NCI-H524 treated with DMSO at 0.1 percent for 48 hours (cell line): ENCODE data around the gene SMOC1.

Experiments
- DNase-seq: peaks from one replicate; lab custom pipeline; 2025; lab: John Stamatoyannopoulos, UW

The SMOC1 gene

DNA sequence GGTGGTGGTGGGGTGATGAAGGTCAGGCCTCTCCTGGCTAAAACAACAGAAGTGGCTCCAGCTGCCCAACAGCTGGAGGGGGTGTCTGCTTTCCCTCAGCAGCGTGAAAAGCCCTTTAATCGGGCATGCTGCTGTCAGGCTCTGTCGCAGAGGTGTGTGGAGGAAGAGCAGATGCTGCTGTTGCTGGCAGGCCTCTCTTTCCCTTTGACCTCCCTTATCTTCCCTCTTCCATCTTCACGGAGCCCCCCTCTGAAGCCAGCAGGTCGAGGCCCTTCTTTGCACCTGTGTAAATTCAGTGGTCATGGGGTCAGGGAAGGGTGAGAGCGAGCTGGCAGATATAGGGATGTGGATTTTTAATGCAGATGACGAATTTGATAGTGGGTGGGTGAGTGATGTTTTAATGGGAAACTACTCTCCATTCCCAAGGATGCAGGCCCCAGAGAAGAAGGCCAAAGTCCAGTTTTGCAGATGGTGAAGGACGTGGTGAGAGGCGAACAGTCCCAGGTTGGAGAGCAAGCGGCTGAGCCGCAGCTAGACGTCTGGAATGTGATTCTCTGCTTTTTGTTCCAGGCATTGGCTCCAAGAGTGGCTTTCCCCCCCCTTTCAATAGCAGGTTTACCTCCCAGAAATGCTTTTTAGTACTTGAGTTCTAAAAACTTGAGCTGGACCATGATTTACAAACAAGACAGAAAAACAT, 64.0 kb downstream of the SMOC1 start:
- no peak for DNase-seq

DNA sequence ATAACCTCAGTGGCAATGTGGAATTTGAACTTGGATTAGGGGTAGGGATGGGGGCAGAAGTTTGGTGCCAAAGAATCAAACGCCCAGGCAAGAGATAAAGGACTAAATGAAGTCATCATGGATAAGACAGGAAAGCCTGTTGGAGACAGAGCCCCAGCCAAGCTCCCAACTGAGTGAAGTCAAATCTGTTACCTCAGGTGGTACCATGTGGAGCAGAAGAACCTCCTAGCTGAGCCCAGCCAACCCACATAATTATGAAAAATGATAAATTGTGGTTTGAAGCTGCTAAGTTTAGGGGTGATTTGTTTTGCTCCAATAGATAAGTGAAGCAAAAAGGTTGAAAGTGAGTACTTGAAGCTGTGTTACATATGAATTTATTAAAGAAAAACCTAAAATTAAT, 66.1 kb downstream of the SMOC1 start:
- no peak for DNase-seq

DNA sequence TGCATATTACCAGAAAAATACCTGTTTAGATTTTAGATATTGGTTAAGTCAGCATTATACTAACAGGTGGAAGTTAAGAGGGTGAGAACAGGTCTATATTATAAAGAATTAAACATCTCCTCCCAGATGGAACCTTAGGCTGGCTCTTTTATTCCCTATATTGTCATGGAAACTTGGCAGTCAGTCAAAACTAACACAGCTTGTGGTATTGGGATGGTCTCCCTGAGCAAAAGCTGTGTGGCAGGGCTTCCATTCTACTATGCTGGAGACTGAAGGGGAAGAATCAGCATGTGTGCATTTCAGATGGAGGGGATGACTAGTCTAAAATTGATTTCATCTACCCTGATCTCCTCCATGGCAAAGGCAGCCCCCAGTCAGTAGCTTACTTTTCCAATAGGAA, 66.7 kb downstream of the SMOC1 start:
- DNase-seq = no peak

DNA sequence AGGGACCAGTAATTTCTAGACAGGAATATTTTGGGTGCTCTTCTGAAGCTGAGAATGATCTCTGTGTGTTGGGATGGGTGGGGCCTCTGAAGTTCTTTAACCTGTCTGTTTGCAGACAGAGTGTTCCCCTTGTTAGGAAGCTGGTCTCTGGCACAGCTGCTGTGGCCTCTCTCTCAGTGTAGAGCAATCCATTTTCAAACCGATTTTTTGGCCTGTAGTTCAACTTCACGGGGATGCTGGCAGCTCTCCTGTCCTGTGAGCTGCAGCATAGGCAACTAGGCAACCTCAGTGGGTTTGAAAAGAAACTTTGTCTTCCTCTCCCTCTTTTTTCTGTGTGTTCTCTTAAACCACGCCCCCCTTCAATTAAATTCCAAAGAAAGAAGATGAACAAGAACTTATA, 69.1 kb downstream of the SMOC1 start:
- DNase-seq = no peak

DNA sequence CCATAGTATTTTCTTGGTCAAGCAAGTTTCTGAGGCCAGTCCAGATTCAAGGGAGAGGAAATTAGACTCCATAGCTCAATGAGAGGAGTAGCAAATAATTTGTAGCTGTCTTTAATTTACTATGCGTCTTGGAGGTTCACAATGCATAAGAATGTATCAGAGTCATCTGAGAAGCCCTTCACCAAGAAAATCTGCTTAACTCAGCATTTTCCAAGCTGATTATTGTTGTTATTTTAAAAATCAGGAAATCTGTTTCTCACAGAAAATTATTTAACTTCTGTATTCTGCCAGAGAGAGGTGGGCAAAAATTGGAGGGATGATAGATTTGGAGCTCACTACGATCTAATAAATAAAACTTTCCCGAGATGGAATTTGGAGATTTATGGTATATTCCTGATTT, 72.0 kb downstream of the SMOC1 start:
- DNase-seq = no peak

DNA sequence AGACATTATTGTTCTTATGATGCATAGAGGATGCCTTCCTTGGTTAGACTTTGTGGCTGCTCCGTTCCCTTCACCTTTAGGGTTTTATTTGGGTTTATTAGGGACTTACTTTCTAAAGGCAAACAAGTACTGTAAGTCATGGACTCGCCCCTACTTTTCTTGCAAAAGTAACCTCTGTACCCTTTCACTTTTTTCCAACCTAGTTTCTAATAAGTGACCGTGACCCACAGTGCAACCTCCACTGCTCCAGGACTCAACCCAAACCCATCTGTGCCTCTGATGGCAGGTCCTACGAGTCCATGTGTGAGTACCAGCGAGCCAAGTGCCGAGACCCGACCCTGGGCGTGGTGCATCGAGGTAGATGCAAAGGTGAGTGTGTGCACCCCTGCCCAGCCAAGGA, 72.7 kb downstream of the SMOC1 start:
- no peak for DNase-seq

DNA sequence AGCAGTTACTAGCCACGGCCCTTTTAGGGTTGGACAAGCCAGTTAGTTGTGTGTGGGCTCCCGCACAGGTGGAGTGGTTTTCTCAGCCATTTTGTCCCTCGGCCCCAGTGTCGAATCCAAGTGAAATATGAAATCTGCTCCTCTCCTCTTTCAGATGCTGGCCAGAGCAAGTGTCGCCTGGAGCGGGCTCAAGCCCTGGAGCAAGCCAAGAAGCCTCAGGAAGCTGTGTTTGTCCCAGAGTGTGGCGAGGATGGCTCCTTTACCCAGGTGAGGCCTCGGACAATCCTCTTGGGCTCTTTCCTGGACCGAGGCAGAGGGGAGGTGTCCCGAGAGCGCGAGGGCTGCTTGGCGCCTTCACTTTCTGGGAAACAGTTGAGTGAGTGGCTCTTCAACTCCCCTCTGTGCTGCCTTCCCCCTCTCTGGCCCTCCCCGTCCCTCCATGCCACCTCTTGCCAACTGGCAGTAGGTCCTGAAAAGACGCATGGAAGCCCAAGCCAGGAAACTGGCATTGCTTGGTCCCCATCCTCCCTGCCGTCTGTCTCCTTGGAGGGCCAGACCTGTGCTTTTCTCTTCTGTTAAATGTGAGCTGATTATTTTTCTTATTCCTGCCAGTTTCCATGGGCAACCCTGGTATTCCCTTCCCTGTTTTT, 74.2 kb downstream of the SMOC1 start:
- DNase-seq = no peak

DNA sequence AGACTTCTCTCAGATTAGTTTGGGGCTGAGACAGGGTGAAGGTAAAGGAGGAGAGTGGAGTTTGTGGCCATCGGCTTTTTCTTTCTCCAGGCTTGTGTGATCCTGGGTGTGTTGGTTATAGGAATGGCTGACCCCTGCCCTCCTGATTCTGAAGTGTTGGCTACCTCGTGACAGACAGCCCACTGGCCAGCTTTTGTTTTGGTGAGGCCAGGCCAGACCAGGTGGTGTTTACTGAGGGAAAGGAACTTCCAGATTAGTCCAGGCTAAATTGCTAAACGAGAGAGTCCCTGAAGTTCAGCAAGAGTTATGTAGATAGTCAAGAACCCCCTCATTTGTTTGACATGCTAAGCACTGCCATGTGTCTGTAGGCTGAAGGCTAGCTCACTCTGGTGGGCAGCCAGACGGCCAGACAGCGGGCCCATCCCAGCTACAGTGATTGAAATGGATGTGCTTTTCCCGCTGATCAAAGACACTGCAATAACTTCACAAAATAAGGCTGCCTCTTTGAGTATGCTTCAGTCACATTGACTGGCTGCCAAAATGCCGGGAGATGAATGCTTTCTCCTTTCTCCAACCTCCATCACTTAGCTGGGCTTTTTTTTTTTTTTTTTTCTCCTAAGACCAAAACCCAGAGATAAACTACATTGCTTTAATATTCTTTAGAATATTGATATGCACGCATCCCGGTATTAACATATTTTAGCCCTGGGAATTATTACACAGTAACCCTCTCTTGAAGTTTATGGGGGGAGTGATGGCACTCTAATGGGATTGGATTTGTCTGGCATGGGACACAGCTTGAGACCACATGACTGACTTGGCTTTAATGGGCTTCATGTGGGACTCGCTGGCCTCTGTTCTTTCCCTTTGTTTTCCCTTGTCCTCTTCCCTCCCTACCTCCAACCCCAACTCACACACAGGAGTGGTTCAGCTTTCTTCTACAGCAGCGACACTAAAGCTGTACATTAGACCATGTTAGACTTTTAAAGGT, 76.9 kb downstream of the SMOC1 start:
- no peak for DNase-seq

DNA sequence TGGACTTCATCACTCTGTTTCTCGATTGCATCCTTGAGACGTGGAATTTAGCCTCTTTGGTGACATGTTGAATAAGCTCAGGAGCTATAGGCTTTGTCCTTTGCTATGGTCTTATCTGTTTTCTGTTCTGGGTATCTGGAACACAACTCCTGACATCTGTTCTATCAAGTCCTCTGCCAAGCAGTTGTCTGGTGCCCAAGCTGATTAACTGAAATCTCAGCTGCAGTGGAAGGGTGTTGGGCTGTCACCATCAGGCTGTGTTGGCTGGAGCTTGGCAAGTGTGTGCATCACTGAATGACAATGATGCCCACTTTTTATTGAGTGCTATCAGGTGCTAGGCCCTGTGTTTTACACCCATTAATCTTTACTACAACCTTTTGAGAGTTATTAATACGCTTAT, 77.8 kb downstream of the SMOC1 start:
- no peak for DNase-seq

DNA sequence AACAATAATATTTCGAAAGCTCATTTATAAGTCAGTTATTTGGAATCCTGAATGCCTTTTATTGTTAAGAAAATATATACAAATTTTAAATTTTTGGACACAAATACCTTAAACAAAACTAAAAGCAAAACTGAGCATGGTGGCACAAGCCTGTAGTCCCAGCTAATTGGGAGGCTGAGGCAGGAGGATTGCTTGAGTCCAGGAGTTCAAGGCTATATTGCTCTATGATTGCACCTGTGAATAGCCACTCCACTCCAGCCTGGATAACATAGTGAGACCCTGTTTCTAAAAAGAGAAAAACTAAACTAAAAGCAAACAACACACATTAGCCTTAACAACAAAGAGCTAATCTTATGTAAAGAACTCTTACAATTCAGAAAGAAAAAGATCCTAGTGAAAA, 78.8 kb downstream of the SMOC1 start:
- DNase-seq = no peak

DNA sequence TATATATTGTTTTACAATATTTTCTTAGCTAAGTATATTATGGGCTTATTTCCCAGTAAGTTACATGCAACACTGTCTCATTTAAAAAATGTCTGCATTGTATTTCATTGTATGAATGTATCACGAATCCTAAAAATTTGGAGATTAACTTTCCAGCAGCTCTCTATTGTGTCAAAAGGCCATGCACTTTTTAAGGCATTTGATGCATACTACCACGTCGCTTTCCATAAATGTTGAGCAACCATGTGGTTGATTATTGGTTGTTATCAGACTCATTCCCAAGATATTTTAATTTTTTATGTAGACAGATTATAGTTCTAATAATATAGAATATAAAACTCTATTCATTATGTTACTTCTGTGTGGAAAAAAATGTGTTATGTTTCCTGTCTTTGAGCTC, 79.9 kb downstream of the SMOC1 start:
- no peak for DNase-seq

DNA sequence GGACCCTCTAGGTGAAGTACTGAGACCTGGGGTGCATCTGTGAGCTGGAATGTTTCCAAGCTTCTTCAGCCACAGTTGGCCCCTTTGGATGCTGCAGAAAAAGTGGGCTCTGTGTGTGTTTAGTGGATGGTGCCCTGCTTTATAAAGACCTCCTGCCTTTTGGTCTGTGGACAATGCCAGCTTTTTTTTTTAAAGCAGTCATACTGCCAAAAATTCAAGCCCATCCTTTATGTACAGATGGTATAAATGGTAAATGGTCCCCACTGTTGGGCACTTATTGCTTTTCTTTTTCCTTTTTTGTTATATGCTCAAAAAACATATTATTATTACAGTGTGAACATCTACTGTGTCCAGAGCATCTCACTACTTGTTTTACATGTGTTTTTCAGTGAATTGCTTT, 81.1 kb downstream of the SMOC1 start:
- DNase-seq = no peak

DNA sequence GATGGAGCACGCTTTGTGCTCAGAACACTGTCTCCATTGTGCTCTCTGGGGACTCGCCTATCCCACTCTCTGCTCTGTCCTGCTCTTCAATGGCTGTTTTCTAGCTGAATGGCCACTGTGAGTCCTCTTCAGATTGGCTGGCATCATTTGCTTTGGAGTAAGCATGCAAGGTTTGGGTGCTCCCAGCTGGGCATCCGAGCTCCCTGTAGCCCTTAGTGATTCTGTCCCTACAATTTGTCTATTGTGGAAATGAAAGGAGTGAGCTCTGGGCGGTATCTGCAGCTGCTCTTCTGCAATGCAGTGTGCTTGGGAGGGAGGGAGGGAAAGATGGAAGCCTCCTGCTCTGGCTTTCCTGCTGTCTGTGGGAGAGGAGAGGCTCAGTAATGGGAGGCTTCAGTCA, 84.8 kb downstream of the SMOC1 start:
- no peak for DNase-seq

DNA sequence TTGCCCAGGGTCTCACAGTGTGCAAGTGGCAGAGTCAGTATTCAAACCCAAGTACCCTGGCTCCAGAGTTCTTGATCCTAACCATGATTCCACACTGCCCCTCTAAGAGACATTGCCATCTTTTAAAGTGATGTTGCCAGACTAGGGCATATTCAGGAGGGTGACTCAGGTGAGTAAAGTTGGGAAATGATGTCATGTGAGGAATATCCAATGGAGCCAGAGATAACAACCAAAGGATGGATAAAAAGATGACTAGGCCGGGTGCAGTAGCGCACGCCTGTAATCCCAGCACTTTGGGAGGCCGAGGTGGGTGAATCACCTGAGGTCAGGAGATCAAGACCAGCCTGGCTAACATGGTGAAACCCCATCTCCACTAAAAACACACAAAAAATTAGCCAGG, 85.6 kb downstream of the SMOC1 start:
- no peak for DNase-seq

DNA sequence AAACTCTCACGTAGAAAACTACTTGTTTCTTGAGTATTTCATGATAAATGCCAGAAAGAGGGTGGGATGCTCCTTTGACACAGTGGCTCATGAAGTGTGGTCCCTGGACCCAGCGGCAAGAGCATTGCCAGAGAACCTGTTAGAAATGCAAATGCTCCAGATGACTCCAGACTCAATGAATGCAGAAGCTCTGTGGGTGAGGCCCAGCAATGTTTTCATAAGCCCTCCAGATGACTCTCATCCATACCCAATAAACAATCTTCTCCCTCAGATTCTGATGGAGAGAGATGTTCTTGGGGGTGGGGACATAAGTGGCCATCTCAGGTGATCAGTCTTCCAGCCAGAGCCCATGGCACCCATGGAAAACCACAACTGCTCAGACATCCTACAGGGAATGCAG, 88.9 kb downstream of the SMOC1 start:
- DNase-seq = no peak

DNA sequence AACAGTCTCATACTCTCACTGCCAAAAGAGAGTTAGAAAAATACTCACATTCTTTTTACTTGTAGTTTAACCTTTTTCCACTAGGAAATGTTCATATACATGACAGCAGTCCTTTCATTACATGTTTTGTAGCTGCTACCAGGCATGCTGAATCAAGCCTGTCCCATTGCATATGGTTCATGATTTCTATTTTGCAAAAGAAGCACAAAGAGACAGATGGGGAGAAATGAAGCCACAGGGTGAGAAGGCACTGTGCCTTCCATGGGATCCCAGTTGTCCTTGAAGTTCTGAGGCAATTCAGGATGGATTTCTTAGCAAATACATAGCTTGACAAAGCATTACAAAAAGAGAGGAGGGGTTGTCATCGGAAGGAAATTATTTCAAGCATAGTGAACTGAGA, 89.5 kb downstream of the SMOC1 start:
- no peak for DNase-seq

DNA sequence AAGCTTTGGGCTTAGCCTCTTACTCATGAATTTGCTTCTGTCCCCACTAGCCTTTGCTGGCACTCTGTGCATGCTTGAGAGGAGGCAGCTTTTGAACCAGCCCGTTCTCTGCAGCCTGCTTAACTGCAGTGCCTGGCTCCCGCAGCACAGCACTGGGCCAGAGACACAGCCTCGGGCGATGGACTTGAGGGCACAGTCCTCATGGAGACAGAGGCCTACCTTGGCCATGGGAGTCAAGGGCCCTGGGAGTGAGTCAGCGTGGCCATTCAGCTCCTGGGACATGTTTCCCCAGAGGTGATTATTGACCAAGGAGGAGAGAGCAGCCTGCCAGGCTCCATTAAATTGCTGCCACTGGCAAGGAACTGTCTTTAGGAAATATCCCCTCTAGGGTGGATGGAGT, 93.5 kb downstream of the SMOC1 start:
- no peak for DNase-seq

DNA sequence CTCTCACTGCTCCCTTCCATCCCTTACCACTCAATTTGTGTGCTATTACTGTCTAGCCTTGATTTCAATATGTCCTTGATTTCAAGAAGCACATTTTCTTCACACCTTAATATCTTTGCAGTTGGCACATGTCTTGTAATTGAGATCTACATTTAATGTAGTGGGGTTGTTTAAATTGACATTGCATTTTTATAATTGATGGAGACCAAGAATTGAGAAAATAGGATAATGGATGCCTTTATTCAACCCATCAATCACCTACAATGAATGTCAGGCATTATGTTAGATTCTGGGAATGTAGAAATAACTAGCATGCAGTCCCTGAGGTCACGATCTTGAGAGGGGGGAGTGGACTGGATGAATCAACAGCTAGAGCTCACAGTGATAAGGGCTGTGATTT, 94.6 kb downstream of the SMOC1 start:
- DNase-seq = no peak

DNA sequence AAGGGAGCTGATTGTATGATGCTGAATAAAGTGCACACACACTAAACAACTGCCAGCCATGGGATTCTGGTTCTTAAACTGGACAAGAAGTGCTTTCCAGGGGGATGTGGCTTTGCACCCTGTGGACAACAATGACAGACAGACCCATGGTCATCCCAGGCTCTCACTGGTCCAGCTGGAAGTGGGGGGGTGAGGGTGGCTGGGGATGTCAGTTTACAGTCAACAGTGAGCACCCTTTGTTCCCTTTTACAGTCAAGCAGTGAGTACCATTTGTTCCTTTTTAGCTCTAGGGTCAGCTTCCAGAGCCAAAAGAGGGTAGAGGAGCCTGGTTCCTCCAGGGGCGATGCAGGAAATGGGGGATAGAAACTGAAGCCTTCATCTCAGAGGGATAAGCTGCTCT, 100.7 kb downstream of the SMOC1 start:
- no peak for DNase-seq

DNA sequence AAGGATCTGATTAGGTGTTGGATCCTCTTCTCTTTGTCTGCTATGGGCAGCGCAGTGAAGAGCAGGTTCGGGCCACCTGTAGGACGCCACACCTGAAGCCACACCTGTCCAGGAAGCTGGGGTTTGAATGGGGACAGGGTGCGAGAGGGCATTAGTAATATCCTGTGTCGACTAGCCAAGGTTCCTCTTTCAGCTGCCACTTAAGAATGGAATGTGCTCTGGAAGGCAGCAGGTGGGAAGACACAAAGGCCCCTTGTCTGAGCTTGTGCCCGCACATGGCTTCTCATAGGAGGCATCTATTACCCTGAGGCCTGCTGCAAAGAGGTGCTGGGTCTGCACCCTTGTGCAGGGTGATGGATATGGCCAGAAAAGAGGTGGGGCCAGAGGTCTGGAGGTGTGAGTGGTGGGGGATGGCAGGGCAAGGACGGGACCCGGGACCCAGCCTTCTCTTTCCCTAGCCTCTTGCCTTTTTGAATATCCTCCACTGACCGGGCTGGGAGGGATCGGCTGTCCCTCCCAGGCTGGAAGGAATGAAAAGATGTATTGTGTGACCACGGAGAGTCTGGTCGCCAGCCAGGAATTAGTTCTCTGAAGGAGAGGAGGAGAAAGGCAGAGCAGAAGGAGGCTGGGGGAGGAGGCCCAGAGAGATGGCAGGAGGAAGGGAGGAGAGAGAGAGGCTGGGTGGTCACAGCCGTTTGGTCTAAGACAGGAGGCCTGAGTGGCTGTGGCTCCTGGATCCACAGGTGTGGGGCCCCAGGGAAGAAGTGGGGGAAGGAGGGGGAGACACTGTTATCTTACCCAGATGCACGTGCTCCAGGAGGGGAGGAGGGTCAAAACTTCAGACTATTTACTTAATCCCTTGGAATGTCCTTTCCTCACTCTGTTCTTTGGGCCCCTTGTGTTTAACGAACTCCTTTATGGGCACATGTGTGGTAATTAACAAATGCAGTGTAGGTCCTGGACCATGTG, 101.5 kb downstream of the SMOC1 start:
- no peak for DNase-seq

DNA sequence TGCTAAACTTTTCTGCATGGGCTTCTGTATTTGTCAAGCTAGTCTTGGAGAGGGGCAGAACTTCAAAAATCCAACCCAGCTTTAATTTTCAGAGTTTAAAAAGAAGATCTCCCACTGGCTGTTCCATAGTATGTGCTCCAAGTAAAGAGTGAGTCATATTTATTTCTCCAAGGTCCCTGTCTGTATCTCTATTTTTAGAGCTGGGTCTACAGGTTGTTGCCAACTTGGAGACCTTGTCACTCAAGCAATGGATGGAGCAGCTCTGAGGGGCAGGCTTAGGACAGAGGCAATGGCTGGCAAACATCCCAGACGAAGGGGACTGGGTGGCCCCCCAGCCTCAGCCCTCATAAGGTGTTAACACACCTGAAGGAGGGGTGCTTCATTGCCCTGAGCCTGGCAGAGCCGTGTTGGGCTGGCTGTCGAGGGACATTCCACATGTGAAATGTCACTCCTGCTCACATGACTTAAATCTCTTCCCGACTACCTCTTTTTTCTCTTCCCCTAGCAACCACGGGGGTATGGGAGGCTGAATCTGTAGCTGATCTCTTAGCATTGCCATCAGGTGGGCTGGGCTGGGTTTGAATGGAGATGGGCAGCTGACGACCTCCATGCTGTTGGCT, 103.1 kb downstream of the SMOC1 start:
- no peak for DNase-seq
